Kidney glomerular epithelial cell (primary cell): ENCODE data around the gene RRAS.

Experiments used
- DNase-seq: peaks from one replicate; lab custom pipeline; 2025; lab: John Stamatoyannopoulos, UW

The RRAS gene

DNA sequence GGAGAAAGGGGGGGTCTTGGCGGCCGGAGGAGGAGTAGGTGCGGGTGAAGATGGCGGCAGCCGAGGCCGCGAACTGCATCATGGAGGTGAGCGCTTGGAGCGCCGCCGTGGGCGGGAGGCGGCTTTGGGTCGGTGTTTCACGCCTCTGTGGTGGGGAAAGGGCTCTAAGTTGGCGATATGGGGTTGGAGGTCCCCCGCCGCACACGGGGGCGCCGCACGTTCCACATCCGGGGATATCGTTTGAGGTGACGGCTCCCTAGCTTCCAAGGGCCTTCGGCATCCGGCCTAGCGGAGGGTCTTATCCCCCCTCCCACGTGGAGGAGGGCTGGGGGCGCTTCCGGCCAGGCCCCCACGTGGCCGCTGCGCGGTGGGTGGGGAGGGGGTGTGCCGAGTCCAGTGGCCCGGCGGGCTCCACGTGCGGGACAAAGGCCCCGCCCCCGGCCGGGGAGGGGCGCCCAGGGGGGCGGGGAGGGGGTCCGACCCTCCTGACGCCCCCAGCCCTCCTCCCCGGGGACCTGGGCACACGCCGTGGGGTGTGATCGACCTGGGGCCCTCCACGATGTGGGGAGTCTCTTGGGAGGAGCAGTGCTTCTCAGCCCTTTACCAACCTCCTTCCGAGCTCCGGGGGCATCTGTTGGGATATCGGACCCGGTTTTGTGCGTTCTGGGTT, 37.4 kb upstream of the RRAS start, which contains the start of gene PRMT1:
TSS of gene PRMT1 (plus strand) at position 41 of the 670 bp plus-strand sequence. CDS start at position 51, 10 bp downstream.
- DNase-seq = peak; percentile 46

- DNase-seq = peak; percentile 100
Measured at GRCh38 chr19:49676784-49677230, 36.9 kb upstream of the RRAS start.

- DNase-seq = peak; percentile 96
Measured at GRCh38 chr19:49676136-49676783, 36.3 kb upstream of the RRAS start.

DNA sequence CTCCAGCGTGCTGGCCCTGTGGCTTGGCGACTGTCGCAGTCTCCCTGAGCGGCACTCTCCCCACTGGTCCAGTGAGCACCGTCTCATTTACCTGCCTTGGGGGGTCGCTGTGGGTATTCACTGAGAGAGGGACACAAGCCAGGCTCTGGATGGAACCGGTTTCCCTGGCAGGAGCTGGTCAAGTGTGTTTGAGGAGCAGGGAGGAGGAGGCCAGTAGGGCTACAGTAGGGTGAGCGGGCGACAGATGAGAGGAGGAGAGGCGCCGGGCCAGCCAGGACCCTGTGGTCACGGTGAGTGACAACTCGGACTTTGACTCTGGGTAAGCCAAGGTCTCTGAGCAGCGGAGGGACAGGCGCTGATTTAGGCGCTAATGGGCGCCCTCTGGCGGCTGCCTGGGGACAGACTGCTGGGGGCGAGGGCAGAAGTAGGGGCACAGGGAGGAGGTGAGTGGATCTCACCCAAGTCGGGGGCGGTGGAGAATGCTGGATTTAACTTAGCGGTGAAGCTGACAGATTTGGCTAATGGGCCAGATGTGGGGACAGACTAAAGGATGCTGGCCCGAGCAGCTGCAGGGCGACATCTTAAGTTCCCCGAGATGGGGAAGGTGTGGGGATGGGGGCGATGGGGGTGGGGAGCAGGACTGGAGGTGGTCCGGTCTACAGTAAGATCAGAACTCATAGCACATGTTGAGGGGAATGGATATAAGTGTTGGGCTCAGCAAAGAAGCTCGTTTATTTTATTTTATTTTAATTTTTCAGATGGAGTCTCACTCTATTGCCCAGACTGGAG, 32.4 kb upstream of the RRAS start:
- peak; percentile 48 for DNase-seq

- no peak for DNase-seq
Measured at GRCh38 chr19:49669516-49669915, 29.6 kb upstream of the RRAS start.

GRCh38 chr19:49667473-49667872, 27.5 kb upstream of the RRAS start:
- DNase-seq = no peak

DNA sequence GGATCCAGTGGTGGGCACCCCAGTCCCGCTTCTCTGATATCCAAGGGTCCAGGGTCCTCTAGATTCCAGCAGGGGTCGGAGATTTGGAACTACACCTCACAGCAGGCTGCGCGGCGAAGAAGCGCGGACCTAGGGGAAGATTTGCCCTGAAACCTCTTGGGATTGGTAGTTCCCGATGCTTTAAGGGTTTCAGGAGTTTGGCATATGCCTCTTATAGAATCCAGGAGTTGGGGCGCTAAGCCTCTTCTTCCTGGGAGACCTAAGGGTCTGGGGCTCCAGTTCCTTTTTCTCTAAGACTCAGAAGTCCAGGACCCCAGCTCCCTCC, 26.1 kb upstream of the RRAS start:
- DNase-seq = no peak

DNA sequence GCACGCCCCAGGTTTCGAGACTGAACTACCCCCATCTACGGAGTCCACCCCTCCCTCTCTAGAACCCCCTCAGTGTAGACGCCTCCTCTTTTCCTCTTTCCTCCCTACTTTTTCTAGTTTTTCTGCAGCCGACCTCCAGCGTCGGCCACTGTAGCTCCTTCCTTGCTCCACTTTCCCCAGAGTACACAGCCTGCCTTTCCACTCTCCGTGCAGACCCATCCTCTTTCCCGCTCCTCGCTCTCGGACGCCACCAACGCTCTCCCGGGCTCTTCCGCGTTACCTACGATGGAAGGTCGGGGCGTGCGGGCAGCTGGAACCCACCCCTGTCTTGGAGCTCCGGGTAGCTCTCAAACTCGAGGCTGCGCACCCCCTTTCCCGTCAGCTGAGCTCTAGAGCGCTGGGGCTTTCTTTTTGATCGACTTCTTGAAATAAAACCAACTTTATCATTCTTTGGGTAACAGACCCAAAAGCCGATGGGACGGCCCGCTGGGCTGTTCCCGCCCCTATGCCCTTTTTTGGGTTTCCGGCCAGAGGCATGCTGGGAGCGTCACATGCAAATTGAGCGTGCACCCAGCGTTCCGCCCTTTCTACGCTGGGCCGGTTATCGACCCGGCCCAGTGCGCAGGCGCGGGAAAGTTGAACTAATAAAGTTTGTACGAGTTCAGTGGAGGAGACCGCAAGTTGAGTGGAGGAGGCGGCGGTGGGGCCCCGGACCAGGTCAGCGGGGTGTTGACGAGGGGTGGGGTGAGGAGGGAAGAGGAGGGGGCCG, 25.6 kb upstream of the RRAS start, which contains the start of the genes BCL2L12 and IRF3:
TSS of gene BCL2L12 (plus strand) at position 583 of the 769 bp plus-strand sequence. CDS start 760 bp downstream, outside the sequence.
TSS of gene IRF3 (minus strand) at position 507 of the 769 bp plus-strand sequence. CDS start 1,019 bp downstream, outside the sequence.
- peak; percentile 97 for DNase-seq

DNA sequence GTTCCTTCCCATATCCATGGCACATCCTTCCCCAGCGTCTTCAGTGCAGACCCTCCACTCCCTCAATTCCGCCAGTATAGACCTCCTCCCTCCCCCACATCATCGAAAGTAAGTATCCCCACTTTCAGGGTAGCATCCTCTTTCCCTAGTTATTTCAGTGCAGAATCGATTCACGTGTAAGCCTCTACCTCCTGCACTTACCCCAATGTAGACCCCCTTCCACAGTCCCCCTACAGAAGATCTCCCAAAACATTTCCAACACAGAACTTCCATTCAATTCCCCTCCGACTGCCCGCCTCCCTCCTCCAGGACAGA, 25.1 kb upstream of the RRAS start:
- no peak for DNase-seq

- peak; percentile 70 for DNase-seq
Measured at GRCh38 chr19:49664171-49665035, 24.5 kb upstream of the RRAS start.

GRCh38 chr19:49663224-49663623, 23.3 kb upstream of the RRAS start:
- DNase-seq = no peak

- DNase-seq = no peak
Measured at GRCh38 chr19:49662011-49662410, 22.1 kb upstream of the RRAS start.

GRCh38 chr19:49660338-49660961, 20.5 kb upstream of the RRAS start:
- DNase-seq = no peak

- no peak for DNase-seq
Measured at GRCh38 chr19:49658566-49659442, 18.9 kb upstream of the RRAS start.

DNA sequence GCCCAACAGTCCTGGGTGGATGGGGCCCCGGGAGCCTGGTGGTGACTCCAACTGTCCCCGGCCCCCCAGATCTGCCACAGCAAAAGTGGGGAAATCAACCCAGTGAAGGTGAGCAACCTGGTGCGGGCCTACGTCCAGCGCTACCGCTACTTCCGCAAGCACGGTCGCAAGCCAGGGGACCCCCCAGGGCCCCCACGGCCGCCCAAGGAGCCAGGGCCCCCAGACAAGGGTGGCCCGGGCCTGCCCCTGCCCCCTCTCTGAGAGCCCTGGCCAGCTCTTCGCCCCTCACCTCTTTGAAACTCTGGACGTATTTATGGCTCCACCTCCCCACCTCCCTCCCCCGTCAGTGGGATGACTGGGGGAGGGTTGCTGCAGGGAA, 18.2 kb upstream of the RRAS start:
- no peak for DNase-seq

- DNase-seq = no peak
Measured at GRCh38 chr19:49657493-49658138, 17.7 kb upstream of the RRAS start.

- no peak for DNase-seq
Measured at GRCh38 chr19:49656456-49657109, 16.6 kb upstream of the RRAS start.

DNA sequence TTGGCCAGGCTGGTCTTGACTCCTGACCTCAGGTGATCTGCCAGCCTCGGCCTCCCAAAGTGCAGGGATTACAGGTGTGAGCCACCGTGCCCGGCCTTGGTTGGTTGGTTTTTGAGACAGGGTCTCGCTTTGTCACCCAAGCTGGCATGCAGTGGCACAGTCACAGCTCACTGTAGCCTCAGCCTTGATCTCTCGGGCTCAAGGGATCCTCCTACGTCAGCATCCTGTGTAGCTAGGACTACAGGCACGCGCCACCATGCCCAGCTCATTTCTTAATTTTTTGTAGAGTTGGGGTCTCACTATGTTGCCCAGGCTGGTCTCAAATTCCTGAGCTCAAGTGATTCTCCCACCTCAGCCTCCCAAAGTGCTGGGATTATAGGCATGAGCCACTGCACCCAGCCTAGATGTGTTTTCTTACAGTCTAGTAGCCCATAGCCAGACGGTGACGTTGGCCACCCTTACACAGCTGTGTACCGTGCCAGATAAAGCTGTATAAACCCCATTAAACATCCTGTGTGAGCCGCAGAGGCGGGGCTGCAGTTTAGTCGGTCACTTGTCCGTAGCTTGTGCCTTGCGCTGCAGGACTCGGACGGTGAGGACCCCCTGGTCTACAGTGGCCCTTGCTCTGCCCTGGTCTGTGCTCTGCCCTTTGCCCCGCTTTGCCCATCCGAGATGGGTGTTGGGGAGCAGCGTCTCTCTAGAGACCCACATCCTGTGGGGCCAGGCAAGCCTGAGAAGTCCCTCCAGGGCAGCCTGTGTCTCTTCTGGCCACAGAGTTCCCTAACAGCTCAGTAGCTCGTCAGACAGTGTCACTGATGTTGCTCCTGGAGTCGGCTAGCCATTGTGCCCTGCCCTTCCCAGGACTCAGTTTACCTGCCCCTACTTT, 15.9 kb upstream of the RRAS start:
- no peak for DNase-seq
